CD14-positive monocyte (primary cell): Measurements from ENCODE around the gene STK11IP. TPM values are rescaled to one million over a fixed set of nuclear protein-coding genes. Genes with fewer than 3 reads are reported as not detected.

Experiments used
- DNase-seq, 3 donors: peaks; one replicate each; pipeline ENCODE4 v3.0.0-alpha.2; 2011 to 2022
- H2AFZ ChIP-seq: 2 replicates; pipeline ENCODE4 v1.6.0; 2012; ENCODE audit warnings: mild to moderate bottlenecking, low read depth, low read length, inconsistent platforms; ENCODE audit not compliant: insufficient read depth, poor library complexity, severe bottlenecking
- H3K27ac ChIP-seq, 2 donors: 1 replicate in 1 of 2; 2 replicates in 1 of 2; pipeline ENCODE4 v1.5.1; 2012 to 2013; ENCODE audit warnings: low read length in 2 of 2, control low read depth in 1 of 2, inconsistent platforms in 1 of 2, low read depth in 1 of 2, mild to moderate bottlenecking in 1 of 2
- H3K27me3 ChIP-seq, 2 donors: one replicate each; pipeline versions ENCODE4 v1.6.0 to v1.6.1; 2011 to 2013; ENCODE audit warnings: low read length in 2 of 2; ENCODE audit not compliant: control insufficient read depth in 2 of 2, insufficient read depth in 2 of 2
- H3K36me3 ChIP-seq, 2 donors: replicated peaks in 1 of 2; 1 replicate in 1 of 2; 2 replicates in 1 of 2; pipeline versions ENCODE4 v1.5.1 to v1.6.1; 2012 to 2013; ENCODE audit warnings: low read length in 2 of 2, control low read depth in 1 of 2, inconsistent platforms in 1 of 2, mild to moderate bottlenecking in 1 of 2; ENCODE audit not compliant: insufficient read depth in 2 of 2, control insufficient read depth in 1 of 2
- H3K4me1 ChIP-seq, 2 donors: 1 replicate in 1 of 2; 2 replicates in 1 of 2; pipeline versions ENCODE4 v1.5.1 to v1.6.1; 2012 to 2013; ENCODE audit warnings: low read length in 2 of 2, control low read depth in 1 of 2, inconsistent platforms in 1 of 2, mild to moderate bottlenecking in 1 of 2, moderate library complexity in 1 of 2; ENCODE audit not compliant: insufficient read depth in 2 of 2, control insufficient read depth in 1 of 2
- H3K4me2 ChIP-seq: replicated peaks from 2 replicates; pipeline ENCODE3; 2012; ENCODE audit warnings: low read length, moderate library complexity, mild to moderate bottlenecking; ENCODE audit not compliant: poor library complexity, severe bottlenecking; ENCODE audit errors: extremely low read depth
- H3K4me3 ChIP-seq, 3 experiments: fragments of 200-600 bp in 1 of 3; sonication (generic) in 1 of 3; replicated peaks in 1 of 3; 1 replicate in 2 of 3; 2 replicates in 1 of 3; pipeline ENCODE4 v1.5.1; 2011 to 2013; ENCODE audit warnings: low read length in 3 of 3, mild to moderate bottlenecking in 3 of 3, control low read depth in 2 of 3, low read depth in 2 of 3, inconsistent platforms in 1 of 3, moderate library complexity in 1 of 3
- H3K79me2 ChIP-seq: 2 replicates; pipeline ENCODE4 v1.6.0; 2012; ENCODE audit warnings: mild to moderate bottlenecking, control low read depth, inconsistent platforms, low read length, moderate library complexity; ENCODE audit not compliant: insufficient read depth
- H3K9ac ChIP-seq: 2 replicates; pipeline ENCODE4 v1.6.0; 2017; ENCODE audit warnings: low read length, mild to moderate bottlenecking; ENCODE audit not compliant: insufficient read depth, poor library complexity, severe bottlenecking
- H3K9me3 ChIP-seq, 2 donors: replicated peaks in 1 of 2; 1 replicate in 1 of 2; 2 replicates in 1 of 2; pipeline versions ENCODE4 v1.5.1 to v1.6.1; 2012 to 2013; ENCODE audit warnings: low read length in 2 of 2, control low read depth in 1 of 2; ENCODE audit not compliant: control insufficient read depth in 1 of 2, insufficient read depth in 1 of 2
- H4K20me1 ChIP-seq: 2 replicates; pipeline ENCODE4 v1.6.0; 2012; ENCODE audit warnings: mild to moderate bottlenecking, low read length, control low read depth, moderate library complexity; ENCODE audit not compliant: insufficient read depth
- H3K27ac Mint-ChIP-seq, 7 donors: one replicate each; pipeline ENCODE4 v1.8.0; 2020; ENCODE audit warnings: mild to moderate bottlenecking in 7 of 7, mixed read lengths in 7 of 7, moderate library complexity in 6 of 7, inconsistent platforms in 2 of 7
- H3K27me3 Mint-ChIP-seq, 3 donors: one replicate each; pipeline ENCODE4 v1.8.0; 2021 to 2022; ENCODE audit warnings: low read depth in 3 of 3, mild to moderate bottlenecking in 3 of 3, mixed read lengths in 3 of 3, moderate library complexity in 3 of 3, inconsistent platforms in 1 of 3
- H3K36me3 Mint-ChIP-seq, 2 donors: one replicate each; pipeline ENCODE4 v1.8.0; 2020; ENCODE audit warnings: mixed read lengths in 2 of 2, inconsistent platforms in 1 of 2, mild to moderate bottlenecking in 1 of 2
- H3K4me1 Mint-ChIP-seq: one replicate; pipeline ENCODE4 v1.8.0; 2020; ENCODE audit warnings: mild to moderate bottlenecking, mixed read lengths
- H3K4me3 Mint-ChIP-seq, 2 donors: one replicate each; pipeline ENCODE4 v1.8.0; 2020; ENCODE audit warnings: mild to moderate bottlenecking in 2 of 2, mixed read lengths in 2 of 2, moderate library complexity in 1 of 2
- H3K9me3 Mint-ChIP-seq, 7 donors: one replicate each; pipeline ENCODE4 v1.8.0; 2020 to 2022; ENCODE audit warnings: mixed read lengths in 7 of 7, mild to moderate bottlenecking in 6 of 7, moderate library complexity in 6 of 7, inconsistent platforms in 2 of 7
- WGBS: methylation state at CpG from one replicate; pipeline ENCODE4 v1.1.5; 2013; ENCODE audit warnings: missing lambda C conversion rate; ENCODE audit not compliant: insufficient coverage; 5-methylcytosine and 5-hydroxymethylcytosine counted together
- intact Hi-C, 2 donors: fragments of 100-400 bp; cut with micrococcal nuclease; formaldehyde crosslinking; loops; one replicate each; pipeline versions ENCODE4 v1.15.0 to v1.15.1; 2023
- polyA plus RNA-seq, 3 donors: library from polyadenylated mRNA; depleted of rRNA in 1 of 3; unstranded in 2 of 3; stranded (reverse) in 1 of 3; fragments of 300-500 nt in 2 of 3; fragments of >200 nt in 1 of 3; fragmentation: Illumina TruSeq in 2 of 3; gene quantifications; 1 replicate in 2 of 3; 2 replicates in 1 of 3; pipeline ENCODE4 v1.2.3, GENCODE V29; 2012 to 2021
- TF ChIP-seq, protein P1 (sequence below): fragments of 200-600 bp; IDR thresholded peaks from one replicate; pipeline ENCODE4 v1.8.0; 2022; ENCODE audit warnings: antibody characterized with exemption, mild to moderate bottlenecking

Gene STK11IP
- polyA plus RNA-seq, 3 donors, result 13.0 to 79.1 (median 15.7) TPM

DNA sequence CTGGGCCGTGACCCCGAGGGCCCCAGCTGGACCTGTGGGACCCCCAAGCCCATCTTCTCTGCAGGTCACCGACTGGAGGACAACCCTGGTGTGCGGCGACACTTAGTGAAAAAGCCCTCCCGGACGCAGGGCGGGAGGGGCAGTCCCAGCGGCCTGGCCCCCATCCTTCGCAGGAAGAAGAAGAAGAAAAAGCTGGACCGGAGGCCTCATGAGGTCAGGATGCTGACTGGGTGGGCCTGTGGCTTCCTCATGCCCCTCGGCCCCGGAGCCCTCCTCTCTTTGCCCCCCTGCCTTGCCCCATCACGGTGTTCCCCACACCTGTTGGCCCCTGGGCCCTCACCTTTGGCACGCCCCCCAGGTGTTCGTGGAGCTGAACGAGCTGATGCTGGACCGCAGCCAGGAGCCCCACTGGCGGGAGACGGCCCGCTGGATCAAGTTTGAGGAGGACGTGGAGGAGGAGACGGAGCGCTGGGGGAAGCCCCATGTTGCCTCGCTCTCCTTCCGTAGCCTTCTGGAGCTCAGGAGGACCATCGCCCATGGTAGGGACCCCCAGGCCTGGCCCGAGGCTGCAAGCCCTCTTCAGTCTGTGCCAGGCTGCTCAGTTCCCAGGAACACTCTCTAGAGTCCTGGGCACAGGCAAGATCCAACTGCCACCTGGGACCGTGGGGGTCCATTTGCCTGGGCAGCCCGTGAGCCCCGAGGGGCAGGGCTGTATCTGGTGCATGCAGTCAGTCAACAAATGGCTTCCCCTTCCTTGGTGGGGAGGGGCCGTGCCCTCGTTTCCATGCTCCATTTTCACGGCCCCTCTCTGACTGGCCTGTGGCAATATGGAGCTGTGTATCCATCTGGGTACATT is 34.5 kb downstream of the STK11IP start:
- DNase-seq, result no peak
- H3K36me3 ChIP-seq, result no peaks in the 10 kb centered on the region
- TF ChIP-seq, protein P1, sequence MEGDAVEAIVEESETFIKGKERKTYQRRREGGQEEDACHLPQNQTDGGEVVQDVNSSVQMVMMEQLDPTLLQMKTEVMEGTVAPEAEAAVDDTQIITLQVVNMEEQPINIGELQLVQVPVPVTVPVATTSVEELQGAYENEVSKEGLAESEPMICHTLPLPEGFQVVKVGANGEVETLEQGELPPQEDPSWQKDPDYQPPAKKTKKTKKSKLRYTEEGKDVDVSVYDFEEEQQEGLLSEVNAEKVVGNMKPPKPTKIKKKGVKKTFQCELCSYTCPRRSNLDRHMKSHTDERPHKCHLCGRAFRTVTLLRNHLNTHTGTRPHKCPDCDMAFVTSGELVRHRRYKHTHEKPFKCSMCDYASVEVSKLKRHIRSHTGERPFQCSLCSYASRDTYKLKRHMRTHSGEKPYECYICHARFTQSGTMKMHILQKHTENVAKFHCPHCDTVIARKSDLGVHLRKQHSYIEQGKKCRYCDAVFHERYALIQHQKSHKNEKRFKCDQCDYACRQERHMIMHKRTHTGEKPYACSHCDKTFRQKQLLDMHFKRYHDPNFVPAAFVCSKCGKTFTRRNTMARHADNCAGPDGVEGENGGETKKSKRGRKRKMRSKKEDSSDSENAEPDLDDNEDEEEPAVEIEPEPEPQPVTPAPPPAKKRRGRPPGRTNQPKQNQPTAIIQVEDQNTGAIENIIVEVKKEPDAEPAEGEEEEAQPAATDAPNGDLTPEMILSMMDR, result no peak
- peaks cover 14 to 19% of the 10 kb centered on the region in 2 donors for H3K4me1 ChIP-seq
- H3K9me3 ChIP-seq, result peaks cover 0 to under 1% of the 10 kb centered on the region in 2 donors
- H3K4me2 ChIP-seq, result no peak overlapping the region
- no peak overlapping the region for H2AFZ ChIP-seq
- H3K27ac ChIP-seq, result no peak overlapping the region
- H3K27me3 ChIP-seq, result peaks cover 8 to 14% of the 10 kb centered on the region in 2 donors
- no peaks in the 10 kb centered on the region for H3K79me2 ChIP-seq
- Mint-ChIP-seq H3K27me3 (peaks cover 12 to 32% (median 25%) of the 10 kb centered on the region in 3 donors), H3K36me3 (no peaks in the 10 kb centered on the region), H3K4me3 (no peak overlapping the region), H3K9me3 (peaks cover 0 to 9% (median under 1%) of the 10 kb centered on the region in 7 donors), H3K27ac (no peak overlapping the region), H3K4me1 (peaks cover 8% of the 10 kb centered on the region)
- H4K20me1 ChIP-seq, result no peaks in the 10 kb centered on the region
- intact Hi-C loops, result no loop called here
- WGBS, result 89% methylated on average over 34 of the region's 34 CpGs
- no peak overlapping the region for H3K4me3 ChIP-seq
- no peak overlapping the region for H3K9ac ChIP-seq

DNA sequence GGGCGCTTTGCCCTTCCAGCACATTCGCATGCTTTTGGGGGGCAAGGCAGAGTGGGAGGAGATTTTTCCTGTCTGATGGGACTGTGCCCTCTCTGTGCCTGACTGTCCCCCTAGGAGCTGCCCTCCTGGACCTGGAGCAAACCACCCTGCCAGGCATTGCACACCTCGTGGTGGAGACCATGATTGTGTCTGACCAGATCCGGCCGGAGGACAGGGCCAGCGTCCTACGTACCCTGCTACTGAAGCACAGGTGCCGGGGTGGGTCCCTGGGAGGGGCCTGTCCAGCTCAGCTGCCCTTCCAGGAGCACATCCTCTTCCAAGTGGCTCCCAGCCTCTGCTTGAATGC is 35.1 kb downstream of the STK11IP start:
- peaks cover 7 to 13% of the 10 kb centered on the region in 2 donors for H3K27me3 ChIP-seq
- peaks cover 14 to 16% of the 10 kb centered on the region in 2 donors for H3K4me1 ChIP-seq
- 94% methylated on average over 8 of the region's 8 CpGs for WGBS
- no peaks in the 10 kb centered on the region for H3K36me3 Mint-ChIP-seq
- intact Hi-C loops, result no loop called here
- H3K27ac Mint-ChIP-seq, result no peak overlapping the region
- no peak overlapping the region for H3K4me3 ChIP-seq
- H2AFZ ChIP-seq, result no peak overlapping the region
- no peak overlapping the region for H3K4me3 Mint-ChIP-seq
- no peaks in the 10 kb centered on the region for H3K79me2 ChIP-seq
- no peaks in the 10 kb centered on the region for H3K9me3 ChIP-seq
- H3K27me3 Mint-ChIP-seq, result peaks cover 12 to 32% (median 23%) of the 10 kb centered on the region in 3 donors
- H3K27ac ChIP-seq, result no peak overlapping the region
- H3K9ac ChIP-seq, result no peak overlapping the region
- peaks cover 0 to 9% (median 0%) of the 10 kb centered on the region in 7 donors for H3K9me3 Mint-ChIP-seq
- no peaks in the 10 kb centered on the region for H4K20me1 ChIP-seq
- TF ChIP-seq, protein P1, result no peak
- DNase-seq, result no peak
- peaks cover 8% of the 10 kb centered on the region for H3K4me1 Mint-ChIP-seq
- H3K4me2 ChIP-seq, result no peak overlapping the region
- no peaks in the 10 kb centered on the region for H3K36me3 ChIP-seq
